SK-MEL-5 (cell line): ENCODE data around the gene LSMEM2. TPM values are rescaled to one million over a fixed set of nuclear protein-coding genes. Genes with fewer than 3 reads are reported as not detected.

ENCODE experiments used
- DNase-seq: peaks from one replicate; pipeline ENCODE4 v3.0.0-alpha.2; 2016; ENCODE audit warnings: low read depth, low spot score
- in situ Hi-C: cut with HindIII; loops from 2 replicates; pipeline ENCODE4 v1.10.0; 2016; ENCODE audit warnings: low sequenced_read_pairs, high pct_unique_total_duplicates, low pct_unique_long_range_greater_than_20kb
- total RNA-seq: library from RNA; depleted of rRNA; stranded (reverse); fragments of >200 nt; shearing (Covaris generic); gene quantifications from 2 replicates; pipeline ENCODE4 v1.2.3, GENCODE V29; 2014

Gene LSMEM2
- total RNA-seq, 1 experiment from 2014 or later = not detected

GRCh38 chr3:50288387-50289007 is 9.6 kb downstream of the LSMEM2 start:
- DNase-seq = no peak
- in situ Hi-C loops = no loop called here

GRCh38 chr3:50289130-50289529 is 10.2 kb downstream of the LSMEM2 start:
- no peak for DNase-seq
- in situ Hi-C loops = no loop called here

DNA sequence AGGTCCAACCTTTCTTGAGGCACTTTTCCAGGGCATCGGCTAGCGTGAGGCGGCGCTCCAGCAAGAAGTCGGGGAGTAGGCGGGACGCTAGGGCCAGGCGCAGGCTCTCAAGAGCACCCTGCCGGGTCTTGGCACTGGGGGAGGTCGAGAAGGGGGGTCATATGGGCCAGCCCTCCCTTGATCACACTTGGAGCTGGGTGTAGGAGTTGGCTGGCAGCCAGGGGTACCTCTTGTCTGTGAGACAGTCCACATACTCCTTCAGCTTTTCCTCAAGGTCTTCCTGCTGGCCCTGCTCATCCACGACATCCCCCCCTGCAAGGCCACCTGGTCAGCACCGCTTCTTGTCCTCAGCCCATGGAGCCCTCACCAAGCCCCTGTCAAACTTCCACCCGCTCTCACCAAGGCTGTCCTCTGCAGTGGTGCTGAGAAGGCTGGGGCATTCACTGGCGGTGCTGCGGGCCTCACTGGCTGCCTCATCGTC is 11.3 kb downstream of the LSMEM2 start:
- in situ Hi-C loops = no loop called here

GRCh38 chr3:50292159-50293078 is 13.5 kb downstream of the LSMEM2 start, which contains the start of gene IFRD2:
IFRD2 (minus strand) TSS chr3:50292429; CDS start chr3:50292274, 155 bp downstream.
- in situ Hi-C loops = no loop called here
- peak; percentile 98 for DNase-seq

More for the DNA sequence above, 11.3 kb downstream of the LSMEM2 start:
- no peak for DNase-seq

DNA sequence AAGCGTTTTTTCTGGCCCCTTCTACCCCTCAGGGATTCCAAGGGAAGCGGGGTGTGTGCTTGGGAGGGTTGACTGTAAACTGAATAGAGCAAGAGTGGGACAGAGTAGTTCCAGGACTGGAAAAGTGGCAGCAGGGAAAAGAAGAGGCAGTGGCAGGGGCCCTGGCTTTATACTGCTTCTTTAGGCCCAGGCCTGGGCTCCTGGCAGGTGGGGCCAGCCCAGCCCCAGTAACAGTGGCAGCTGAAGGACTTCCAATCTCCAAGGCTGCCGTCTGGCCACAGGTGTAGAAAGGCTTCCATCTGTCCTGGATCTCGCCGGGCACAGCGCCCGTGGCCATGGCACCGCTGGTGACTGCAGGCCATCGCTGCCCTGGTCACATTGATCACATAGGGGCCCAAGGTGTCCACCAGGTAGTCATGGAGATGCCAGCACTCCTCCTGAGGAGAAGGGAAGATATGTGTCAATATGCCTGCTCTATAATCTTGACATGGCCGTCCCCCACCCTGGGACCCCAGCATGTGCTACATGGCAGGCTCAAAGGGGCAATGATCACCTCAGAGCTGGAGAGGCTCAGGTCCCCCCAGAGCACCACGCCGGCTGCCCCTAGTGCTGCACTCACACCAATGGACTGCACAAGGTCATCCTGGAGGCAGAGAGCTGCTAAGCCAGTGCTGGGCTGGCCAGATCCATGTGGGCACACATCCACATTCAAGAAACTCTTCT is 14.4 kb downstream of the LSMEM2 start:
- in situ Hi-C loops = no loop called here
- DNase-seq = no peak

DNA sequence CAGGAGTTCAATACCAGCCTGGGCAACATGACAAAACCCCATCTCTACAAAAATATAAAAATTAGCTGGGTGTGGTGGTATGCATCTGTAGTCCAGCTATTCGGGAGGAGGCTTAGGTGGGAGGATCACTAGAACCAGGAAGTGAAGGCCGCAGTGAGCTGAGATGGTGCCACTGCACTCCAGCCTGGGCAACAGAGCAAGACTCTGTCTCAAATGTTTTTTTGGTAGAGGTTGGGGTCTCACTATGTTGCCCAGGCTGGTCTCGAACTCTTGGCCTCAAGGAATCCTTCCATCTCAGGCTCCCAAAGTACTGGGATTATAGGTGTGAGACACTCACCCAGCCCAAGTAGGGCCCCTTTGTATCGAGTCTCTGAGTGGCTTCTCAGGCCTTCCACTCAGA is 15.2 kb downstream of the LSMEM2 start:
- in situ Hi-C loops = no loop called here
- DNase-seq = no peak

GRCh38 chr3:50294492-50295403 is 15.9 kb downstream of the LSMEM2 start:
- in situ Hi-C loops = no loop called here

DNA sequence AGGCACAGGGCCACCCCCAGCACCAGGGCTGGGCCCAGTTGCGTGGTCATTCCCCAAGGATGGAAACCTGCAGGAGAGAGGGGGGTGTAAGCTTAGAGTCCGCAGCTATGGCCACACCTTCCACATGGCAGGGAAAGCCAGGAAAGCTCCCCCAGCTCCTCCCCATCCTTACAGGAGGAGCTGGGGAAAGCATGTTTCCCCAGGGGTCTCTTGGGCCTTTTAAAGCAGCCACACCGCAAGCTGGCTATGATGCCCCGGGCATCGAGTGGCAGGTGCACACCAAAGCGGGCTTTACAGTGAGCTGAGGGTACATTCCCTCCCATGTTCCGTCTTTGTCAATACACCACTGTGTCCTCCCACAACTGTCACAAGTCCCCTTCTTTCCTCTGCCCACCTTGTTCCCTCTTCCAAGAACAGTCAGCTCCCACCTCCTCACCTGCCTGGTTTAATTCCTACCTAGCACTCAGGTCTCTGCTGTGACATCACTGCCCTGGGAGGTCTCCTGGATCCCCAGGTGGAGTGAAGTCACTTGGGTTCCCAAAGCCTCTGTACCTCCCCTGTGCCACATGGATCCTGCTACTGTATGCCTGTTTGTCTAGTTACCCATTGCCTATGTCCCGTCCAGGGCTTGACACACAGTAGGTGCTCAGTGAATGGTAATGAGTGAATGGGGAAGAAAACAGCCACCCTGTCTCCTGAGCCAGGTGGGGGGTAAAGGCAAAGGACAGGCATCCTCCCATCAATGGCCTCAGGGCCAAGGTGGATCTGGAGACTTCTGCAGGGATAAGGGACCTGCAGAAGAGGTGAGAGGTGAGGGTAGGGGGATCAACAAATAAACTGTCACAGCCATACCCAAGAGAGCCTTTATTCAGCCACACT is 16.9 kb downstream of the LSMEM2 start:
- DNase-seq = no peak
- in situ Hi-C loops = no loop called here

More at GRCh38 chr3:50294492-50295403, 15.9 kb downstream of the LSMEM2 start:
- DNase-seq = no peak

GRCh38 chr3:50296721-50297383 is 18.0 kb downstream of the LSMEM2 start:
- no peak for DNase-seq
- in situ Hi-C loops = no loop called here

- no peak for DNase-seq
- in situ Hi-C loops = no loop called here
Measured at GRCh38 chr3:50297384-50297775, 18.5 kb downstream of the LSMEM2 start.

DNA sequence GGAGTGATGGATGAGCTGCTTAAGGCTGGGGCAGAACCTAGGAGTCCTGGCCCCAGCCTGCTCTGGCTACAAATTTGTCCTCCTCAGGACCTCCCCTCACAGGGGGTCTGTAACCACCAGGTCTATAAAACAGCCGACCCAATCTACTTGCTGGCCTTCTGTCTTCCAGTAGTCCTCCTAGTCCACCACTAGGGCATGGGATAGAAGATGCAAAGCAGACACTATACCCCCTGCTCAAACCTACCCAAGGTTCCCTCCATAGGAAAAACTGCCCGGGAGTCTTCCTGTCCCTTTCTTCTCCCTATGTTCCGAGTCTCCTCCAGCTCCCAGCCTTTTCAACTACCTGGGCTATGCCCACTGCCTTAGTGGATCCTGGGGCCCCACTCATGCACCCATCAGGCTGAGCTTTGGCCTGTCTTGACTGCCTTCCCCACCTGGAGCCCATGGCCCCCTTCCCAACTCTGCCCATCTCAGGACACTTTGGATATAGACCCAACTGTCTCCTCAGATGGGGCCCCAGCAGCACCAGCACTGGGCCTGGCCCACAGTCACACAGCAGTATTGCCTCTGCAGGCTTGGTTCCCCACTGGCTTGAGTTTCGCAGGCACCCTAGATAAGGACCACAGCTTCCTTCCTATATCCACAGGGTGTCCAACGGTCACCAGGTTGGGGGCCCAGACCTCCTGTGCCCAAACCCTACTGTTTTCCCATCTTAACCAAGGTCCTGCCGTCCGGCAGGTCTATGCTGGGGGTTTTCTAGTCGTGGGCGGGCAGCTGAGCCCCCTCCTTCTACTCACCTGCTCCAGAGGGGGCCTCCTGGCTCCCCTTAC is 19.2 kb downstream of the LSMEM2 start:
- in situ Hi-C loops = no loop called here
- peak; percentile 26 for DNase-seq

DNA sequence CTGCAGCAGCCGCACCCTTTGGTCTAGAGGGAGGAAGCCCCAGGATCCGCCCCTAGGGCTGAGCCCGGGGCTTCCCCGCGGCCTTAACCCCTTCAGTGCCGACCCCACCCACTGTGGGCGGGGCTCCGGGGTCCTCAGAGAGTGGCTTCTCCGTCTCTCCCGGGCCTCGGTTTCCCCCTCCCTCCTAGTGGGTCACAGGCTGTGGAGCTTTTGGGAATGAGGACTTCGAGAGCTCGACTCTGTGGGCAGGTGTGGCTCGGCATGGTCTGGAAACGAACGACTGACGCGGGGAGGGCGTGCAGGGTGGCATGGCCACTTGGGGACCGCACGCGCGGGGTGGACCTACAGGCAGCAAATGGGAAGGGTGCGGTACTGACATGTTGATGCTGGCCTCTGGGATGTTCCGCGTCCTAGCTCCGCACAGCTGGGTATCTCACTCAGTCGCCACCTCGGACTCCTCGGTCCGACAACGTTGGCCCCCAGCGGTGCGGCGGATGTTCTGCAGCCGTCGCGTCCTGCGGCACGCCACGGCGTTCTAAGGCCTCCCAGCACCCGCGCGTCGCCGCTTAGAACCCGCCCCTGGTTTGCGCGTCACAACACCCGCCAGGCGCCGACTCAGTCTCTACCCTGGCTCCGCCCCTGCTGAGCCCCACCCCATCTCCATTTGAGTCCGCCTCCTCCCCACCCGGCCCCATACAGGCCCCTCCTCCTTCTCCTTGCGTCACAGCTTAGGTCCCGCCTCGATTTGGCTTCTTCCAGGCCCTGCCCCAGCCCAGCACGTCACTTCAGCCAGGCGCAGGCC is 20.1 kb downstream of the LSMEM2 start, which contains the start of the genes HYAL3 and NAA80:
Gene HYAL3 (minus strand): TSS at position 570 of the 802 bp plus-strand sequence. CDS start 3,803 bp downstream, outside the sequence.
Gene NAA80 (minus strand): TSS at position 570 of the 802 bp plus-strand sequence. CDS start 1,942 bp downstream, outside the sequence.
- DNase-seq = peak; percentile 99
- in situ Hi-C loops = no loop called here

DNA sequence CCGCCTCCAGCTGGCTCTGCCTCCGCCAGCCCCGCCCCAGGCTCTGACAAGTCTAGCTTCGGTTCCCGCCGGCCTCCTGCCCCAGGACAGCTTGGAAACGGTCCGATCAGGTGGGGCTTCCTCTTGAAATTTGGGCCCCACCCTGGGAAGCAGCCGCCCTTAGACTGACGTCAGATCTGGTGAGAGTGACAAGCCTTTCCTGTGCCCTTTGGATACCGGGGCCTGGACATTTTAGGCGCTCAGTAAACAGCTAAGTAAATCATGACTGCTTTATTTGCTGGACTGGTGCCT is 20.7 kb downstream of the LSMEM2 start:
- no peak for DNase-seq
- in situ Hi-C loops = no loop called here
